NCI-H446 treated with DMSO at 0.1 percent for 48 hours (cell line): Measurements from ENCODE around the gene FBLN1.
A peak's percentile ranks its signal among the peaks of the same experiment; 100 is the strongest.
"Not testable (repeated sequence)": the region's sequence is repeated elsewhere in the genome, so short reads cannot be mapped to it uniquely, and the experiment has no call there.

Experiments used
- DNase-seq: peaks from one replicate; lab custom pipeline; 2025; lab: John Stamatoyannopoulos, UW

FBLN1 gene

GRCh38 chr22:45585946-45586540, 83.4 kb downstream of the FBLN1 start:
- DNase-seq, result no peak

GRCh38 chr22:45586651-45587405, 84.1 kb downstream of the FBLN1 start:
- DNase-seq, result no peak

DNA sequence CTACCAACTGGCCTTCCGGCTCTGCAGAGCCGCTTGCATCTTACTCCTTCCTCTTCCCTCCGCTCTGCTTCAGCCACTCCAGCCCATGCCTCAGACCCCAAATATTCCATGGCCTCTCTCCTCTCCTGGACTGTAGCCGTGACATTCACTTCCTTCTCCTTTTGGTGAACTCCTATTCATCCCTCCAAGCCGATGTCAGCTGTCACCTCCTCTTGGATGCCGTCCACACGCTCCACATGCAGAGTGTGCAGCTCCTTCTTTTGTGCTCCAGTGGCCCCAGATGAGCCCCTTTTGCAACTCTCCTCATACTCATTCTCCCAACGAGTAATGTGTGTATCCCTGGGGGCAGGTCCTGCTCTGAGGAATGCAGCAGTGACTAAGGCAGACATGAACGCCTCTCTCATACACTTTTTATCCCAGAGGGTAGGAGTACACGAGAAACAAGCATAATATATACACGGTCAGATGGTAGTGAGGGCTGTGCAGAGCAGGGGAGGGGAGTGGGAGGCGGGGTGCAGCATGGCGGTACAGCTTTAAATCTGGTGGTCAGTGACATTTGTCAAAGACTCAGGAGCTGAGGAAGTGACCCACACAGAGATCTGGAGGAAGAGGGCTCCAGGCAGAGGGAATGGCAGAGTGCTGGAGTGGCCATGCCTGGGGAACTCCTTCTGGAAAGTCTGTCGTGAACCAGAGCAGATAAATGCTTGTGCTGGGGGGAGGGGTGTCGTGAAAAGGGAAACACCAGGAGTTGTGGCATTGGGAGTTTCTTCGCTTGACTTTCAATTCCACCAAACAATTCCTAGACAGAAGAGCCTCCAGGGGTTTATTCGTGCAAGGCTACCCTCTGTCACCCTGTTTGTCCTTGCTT, 85.2 kb downstream of the FBLN1 start:
- no peak for DNase-seq

- DNase-seq, result no peak
Measured at GRCh38 chr22:45589556-45589955, 86.9 kb downstream of the FBLN1 start.

- DNase-seq, result no peak
Measured at GRCh38 chr22:45590262-45590661, 87.6 kb downstream of the FBLN1 start.

DNA sequence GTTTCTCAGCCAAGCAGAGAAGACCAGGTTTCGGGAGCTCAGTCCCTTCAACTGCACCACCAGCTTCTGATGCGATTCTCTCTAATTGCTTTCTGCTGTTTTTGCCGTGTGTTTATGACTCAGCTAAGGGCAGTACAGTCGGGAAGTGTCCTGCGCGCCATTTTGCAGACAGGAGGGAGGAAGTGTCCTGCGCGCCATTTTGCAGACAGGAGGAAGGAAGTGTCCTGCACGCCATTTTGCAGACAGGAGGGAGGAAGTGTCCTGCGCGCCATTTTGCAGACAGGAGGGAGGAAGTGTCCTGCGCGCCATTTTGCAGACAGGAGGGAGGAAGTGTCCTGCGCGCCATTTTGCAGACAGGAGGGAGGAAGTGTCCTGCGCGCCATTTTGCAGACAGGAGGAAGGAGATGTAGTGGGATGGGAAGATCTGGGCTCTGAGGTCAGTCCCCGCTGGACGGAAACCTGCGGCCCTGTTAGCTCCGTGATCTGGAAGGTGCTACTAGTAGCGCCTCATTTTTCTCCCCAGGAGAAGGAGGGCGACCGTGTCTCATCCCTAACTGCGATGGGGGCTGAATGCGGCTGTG, 89.0 kb downstream of the FBLN1 start:
- DNase-seq, result not testable (repeated sequence)

DNA sequence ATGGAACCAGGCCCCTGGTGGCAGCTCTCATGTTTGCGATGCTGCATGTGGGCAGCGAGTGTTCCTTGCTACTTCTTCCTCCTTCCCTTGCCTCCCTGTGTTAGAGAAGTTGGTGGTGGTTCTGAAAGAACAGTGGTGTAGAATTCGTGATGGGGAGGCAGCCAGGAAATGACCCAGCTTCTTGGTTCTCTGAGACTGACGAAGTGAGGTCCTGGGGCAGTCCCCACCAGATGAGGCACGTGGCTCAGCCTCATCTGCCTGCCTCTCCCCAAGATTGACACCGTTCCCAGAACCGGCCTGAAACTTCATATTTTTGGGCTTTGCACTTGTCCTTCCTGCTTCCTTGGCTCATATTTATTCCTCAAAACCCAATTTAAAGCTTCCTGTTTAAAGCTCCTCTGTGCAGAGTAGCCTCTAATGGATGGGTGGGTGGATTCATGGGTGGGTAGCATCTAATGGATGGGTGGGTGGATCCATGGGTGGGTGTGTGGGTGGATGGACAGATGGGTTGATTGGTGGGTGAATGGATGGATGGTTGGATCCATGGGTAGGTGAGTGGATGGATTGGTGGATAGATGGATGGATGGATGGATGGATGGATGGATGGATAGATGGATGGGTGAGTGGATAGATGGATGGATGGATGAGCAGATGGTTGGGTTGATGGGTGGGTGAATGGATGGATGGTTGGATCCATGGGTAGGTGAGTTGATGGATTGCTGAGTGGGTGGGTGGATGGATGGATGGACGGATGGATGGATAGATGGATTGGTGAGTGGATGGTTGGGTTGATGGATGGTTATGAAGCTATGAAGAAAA, 91.6 kb downstream of the FBLN1 start:
- no peak for DNase-seq

GRCh38 chr22:45597460-45598192, 94.9 kb downstream of the FBLN1 start:
- DNase-seq, result no peak

DNA sequence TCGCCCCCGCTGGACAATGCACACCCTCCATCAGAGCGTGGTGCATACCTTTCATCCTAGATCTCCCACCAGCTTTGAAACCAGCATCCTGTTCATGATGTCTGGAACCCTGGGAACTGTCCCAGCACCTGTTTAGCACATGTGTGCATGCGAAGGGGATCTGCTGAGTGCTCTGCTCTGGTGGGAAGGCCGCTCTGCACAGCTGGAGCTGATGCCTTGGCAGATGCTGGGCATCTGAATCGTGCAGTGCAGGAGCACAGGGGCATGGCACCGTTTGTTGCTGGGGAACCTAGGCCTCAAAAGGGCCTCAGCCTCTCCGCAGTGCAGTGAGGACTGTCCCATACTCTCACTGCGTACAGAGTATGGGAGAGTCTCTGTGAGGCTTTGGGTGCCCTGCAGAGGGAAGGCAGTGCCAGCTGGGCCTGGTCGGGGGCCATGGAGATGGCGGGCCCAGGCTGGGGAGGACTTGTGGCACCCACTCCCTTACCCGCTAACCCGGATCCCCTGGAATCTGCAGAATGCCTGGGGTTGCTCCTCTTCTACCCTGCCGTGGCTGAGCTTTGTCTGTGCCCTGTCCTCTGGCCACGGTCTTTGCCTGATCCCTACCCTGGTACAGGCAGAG, 96.0 kb downstream of the FBLN1 start:
- no peak for DNase-seq

DNA sequence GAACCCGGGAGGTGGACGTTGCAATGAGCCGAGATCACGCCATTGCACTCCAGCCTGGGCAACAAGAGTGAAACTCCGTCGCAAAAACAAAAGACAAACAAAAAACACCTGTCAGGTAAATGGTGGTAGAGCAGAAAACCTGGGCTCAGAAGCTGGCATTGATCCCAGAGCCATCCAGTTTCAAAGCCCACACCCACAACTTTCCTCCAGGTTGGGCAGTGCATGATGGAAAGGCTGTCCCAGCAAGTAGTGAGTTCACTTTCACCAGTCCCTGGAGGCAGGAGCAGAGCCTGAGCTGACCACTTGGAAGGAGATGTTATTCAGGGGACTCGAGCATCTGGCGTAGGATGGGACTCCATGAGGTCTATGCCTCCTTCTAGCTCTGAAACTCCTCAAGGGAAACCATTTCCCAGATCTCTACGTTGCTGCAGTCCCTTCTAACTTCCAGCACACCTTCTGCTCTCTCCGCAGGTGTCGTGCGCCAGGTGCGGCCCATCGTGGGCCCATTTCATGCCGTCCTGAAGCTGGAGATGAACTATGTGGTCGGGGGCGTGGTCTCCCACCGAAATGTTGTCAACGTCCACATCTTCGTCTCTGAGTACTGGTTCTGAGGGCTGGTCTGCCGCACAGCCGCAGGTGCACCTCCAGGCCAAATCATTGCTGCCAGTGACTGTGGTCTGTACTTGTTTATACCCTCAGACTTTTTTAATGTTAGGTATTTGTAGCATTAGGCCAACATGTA, 97.3 kb downstream of the FBLN1 start:
- DNase-seq, result no peak

- DNase-seq, result no peak
Measured at GRCh38 chr22:45600790-45601730, 98.4 kb downstream of the FBLN1 start.

- no peak for DNase-seq
Measured at GRCh38 chr22:45602004-45602733, 99.5 kb downstream of the FBLN1 start.

- peak; percentile 25 for DNase-seq
Measured at GRCh38 chr22:45602824-45603595, 100.3 kb downstream of the FBLN1 start.

- DNase-seq, result no peak
Measured at GRCh38 chr22:45603619-45604018, 100.9 kb downstream of the FBLN1 start.

- DNase-seq, result not testable (repeated sequence)
Measured at GRCh38 chr22:45608045-45608444, 105.4 kb downstream of the FBLN1 start.

GRCh38 chr22:45608763-45609180, 106.1 kb downstream of the FBLN1 start:
- no peak for DNase-seq

- no peak for DNase-seq
Measured at GRCh38 chr22:45612451-45612901, 109.8 kb downstream of the FBLN1 start.
